Ecto neural progenitor cell (in vitro differentiated cells): Measurements from ENCODE around the gene KSR2.
A peak's percentile ranks its signal among the peaks of the same experiment; 100 is the strongest.
"Not testable (repeated sequence)": the region's sequence is repeated elsewhere in the genome, so short reads cannot be mapped to it uniquely, and the experiment has no call there.

Experiments
- DNase-seq: peaks from one replicate; pipeline ENCODE4 v3.0.0-alpha.2; 2018; ENCODE audit warnings: low spot score

Gene KSR2

GRCh38 chr12:117890644-117891043 is 78.1 kb downstream of the KSR2 start:
- DNase-seq: no peak

- DNase-seq: no peak
Measured at GRCh38 chr12:117890137-117890536, 78.7 kb downstream of the KSR2 start.

GRCh38 chr12:117889098-117889497 is 79.7 kb downstream of the KSR2 start:
- no peak for DNase-seq

GRCh38 chr12:117885211-117885610 is 83.6 kb downstream of the KSR2 start:
- no peak for DNase-seq

DNA sequence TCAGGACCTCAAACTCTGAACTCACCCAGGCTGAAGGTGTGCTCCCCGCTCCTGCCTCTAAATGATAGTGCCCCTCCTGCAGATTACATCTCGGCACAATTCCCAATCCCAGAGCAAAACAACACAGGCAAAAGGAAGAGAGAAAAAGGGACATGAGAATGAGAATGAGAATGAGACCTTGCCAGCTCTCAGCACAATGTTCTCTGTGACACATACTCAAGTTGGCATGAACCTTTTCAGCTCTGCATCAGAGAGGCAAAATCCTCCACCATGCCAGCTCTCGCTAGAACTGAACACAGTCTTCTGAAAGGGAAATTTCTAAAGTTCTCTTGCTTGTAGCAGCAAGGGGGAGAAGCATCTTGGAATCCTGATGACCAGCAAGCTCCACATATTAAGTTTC is 84.6 kb downstream of the KSR2 start:
- no peak for DNase-seq

DNA sequence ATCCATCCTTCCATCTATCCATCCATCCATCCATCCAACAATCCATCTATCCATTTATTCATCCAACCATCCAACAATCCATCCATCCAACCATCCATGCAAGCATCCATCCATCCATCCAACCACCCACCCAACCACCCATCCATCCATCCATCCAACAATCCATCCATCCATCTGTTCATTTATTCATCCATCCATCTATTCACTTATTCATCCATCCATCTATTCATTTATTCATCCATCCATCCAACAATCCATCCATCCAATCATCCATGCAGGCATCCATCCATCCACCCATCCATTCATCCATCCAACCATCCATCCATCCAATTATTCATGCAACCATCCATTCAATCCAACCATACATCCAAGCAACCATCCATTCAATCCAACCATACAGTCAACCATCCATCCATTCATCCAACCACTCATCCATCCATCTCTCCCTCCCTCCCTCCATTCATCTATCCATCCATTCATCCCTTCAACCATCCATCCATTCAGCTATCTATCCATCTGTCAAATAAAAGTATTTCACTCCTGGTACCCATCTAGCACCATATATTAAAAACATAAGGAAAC is 86.1 kb downstream of the KSR2 start:
- no peak for DNase-seq

- no peak for DNase-seq
Measured at GRCh38 chr12:117882181-117882580, 86.6 kb downstream of the KSR2 start.

- no peak for DNase-seq
Measured at GRCh38 chr12:117881517-117881916, 87.3 kb downstream of the KSR2 start.

- no peak for DNase-seq
Measured at GRCh38 chr12:117878605-117879004, 90.2 kb downstream of the KSR2 start.

DNA sequence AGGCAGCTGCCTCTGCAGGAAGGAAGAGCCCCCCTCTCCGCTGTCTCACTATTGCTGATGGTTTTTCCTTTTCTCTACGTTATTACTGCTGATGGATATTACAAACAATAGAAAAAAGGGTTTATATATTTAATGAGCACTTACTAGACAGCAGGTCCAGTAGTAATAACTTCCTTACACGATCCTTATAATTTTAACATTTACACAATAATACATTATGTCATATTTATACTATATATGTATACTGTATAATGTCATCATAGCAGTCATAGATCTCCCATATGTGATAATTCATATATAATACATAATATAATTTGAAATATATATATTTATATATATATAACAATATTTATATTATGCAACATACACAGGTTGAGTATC is 92.4 kb downstream of the KSR2 start:
- no peak for DNase-seq

DNA sequence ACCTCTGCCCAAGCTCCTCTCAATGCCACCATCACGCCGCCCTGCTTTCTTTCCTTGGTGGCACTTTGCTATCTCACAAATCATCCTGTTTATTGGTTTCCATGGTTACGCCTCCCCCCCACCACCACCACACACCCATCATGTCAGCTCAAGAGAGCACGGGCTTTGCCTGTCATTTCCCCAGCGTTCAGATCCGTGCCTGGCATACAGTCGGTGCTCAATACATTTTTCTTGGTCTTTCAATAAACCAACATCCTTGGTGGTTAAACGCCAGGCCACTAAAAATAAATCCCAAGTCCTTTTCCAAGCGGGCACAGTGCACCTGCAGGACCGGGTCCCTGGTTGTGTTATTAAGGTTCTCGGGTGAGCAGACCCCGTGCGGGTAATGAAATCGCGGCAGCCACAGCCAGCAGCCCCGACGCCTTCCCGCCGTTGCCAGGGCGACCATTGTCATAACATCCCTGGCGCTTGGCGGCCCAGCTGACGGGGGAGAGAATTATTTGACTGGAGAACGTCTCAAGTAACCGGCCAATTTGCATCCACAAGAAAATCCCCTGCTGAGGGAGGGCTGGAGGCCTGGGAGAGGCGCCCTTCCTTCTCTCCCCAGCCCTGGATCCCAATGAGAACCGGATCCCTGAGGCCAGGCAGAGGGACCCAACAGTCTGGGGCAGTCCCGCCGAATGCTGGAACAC is 92.9 kb downstream of the KSR2 start:
- DNase-seq: peak; percentile 93

- DNase-seq: peak; percentile 88
Measured at GRCh38 chr12:117874842-117875434, 93.9 kb downstream of the KSR2 start.

- not testable (repeated sequence) for DNase-seq
Measured at GRCh38 chr12:117874198-117874597, 94.6 kb downstream of the KSR2 start.

- DNase-seq: no peak
Measured at GRCh38 chr12:117872546-117873169, 96.1 kb downstream of the KSR2 start.

DNA sequence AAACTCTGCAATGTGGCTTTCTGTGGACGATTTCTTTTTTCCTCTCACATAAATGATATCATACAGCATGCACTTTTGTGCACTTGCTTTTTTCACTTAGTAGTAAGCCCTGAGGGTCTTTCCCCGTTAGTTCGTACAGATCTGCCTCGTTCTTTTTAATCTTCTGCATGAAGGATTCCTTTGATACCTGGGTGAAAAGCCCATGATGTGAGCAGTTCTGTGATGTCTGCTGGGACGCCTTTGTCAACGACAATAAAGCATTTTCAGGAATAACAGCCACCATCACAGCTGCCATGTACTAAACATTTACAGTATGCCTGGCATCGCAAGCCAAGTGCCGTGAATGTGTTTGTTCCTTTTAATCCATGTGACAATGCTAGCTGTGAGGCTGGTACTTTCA is 99.2 kb downstream of the KSR2 start:
- DNase-seq: no peak

DNA sequence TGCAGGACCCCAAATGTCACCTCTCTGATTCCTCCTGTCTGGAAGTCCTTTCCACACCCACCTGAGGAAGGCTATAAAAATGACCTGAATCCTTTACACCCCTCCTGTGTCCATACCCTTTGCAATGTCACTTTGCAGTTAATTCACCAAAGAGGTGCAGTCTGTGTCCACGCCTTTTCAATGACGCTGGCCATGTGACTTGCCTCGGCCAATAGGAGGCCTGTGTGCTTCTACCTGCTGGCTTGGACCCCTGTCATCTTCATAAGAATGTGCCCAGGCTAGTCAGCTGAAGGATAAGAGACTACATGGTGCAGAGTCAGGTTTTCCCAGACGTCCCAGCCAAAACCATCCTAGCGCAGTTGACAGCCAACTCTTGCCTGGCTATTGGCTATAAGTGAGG is 101.4 kb downstream of the KSR2 start:
- DNase-seq: no peak

- DNase-seq: no peak
Measured at GRCh38 chr12:117865505-117865904, 103.3 kb downstream of the KSR2 start.

- no peak for DNase-seq
Measured at GRCh38 chr12:117863002-117863709, 105.6 kb downstream of the KSR2 start.

- DNase-seq: no peak
Measured at GRCh38 chr12:117861691-117862090, 107.1 kb downstream of the KSR2 start.

GRCh38 chr12:117860787-117861290 is 108.0 kb downstream of the KSR2 start:
- not testable (repeated sequence) for DNase-seq

GRCh38 chr12:117860111-117860510 is 108.7 kb downstream of the KSR2 start:
- no peak for DNase-seq
